ENCODE results near the gene BCAS1. TPM values are rescaled to one million over a fixed set of nuclear protein-coding genes. Genes with fewer than 3 reads are reported as not detected.

The BCAS1 gene
- total and polyA plus RNA-seq, 2 donors (not counting 3 experiments of a cell fraction or from before 2014, with no cell fraction given) = not detected

- no peaks in the 10 kb centered on the region for H3K36me3 ChIP-seq (ENCODE audit: control insufficient read depth in 2 of 2, extremely low read depth in 1 of 2, insufficient read depth in 2 of 2, low read length in 2 of 2)
- H3K27me3 ChIP-seq (ENCODE audit: control insufficient read depth in 2 of 2, insufficient read depth in 2 of 2, low read length in 2 of 2) = no peaks in the 10 kb centered on the region
- no peak overlapping the region for H3K27ac ChIP-seq (ENCODE audit: insufficient read depth, low read depth, low read length)
- ChIA-PET POLR2A (no interaction called here), CTCF (interaction anchor here (0.6 to 1.4 kb wide), 3 partner anchors 18 to 330 kb away, joined by 3 to 4 read pairs (median 3); no protein-coding TSS in a partner anchor)
- no peaks in the 10 kb centered on the region for H3K9me3 ChIP-seq (replicated peaks; ENCODE audit: control insufficient read depth, insufficient read depth, low read length)
- no peaks in the 10 kb centered on the region for H3K79me2 ChIP-seq (ENCODE audit: control insufficient read depth, insufficient read depth, low read length)
- no peak for DNase-seq (ENCODE audit: low read depth, low spot score)
- H3K9ac ChIP-seq (replicated peaks; ENCODE audit: extremely low read depth, insufficient read depth, low read length) = no peak overlapping the region
- no peaks in the 10 kb centered on the region for H4K20me1 ChIP-seq (replicated peaks; ENCODE audit: control insufficient read depth, extremely low read depth, insufficient read depth, low read length)
- H3K4me2 ChIP-seq (ENCODE audit: insufficient read depth, low read length) = no peak overlapping the region
- no TSS peak for BruUV-seq (replicated peaks)
- H2AFZ ChIP-seq (ENCODE audit: low read depth, low read length) = no peak overlapping the region
- no peak overlapping the region for H3K4me3 ChIP-seq (replicated peaks in 1 of 3; ENCODE audit: insufficient read depth in 1 of 3, low read depth in 1 of 3, low read length in 3 of 3)
- dilution Hi-C loops (cut with MboI; ENCODE audit: extremely low pct_ligation_motif_present, low sequenced_read_pairs) (no loop called here), intact Hi-C loops (cut with micrococcal nuclease) (no loop called here)
- no peaks in the 10 kb centered on the region for H3K9me1 ChIP-seq (replicated peaks; ENCODE audit: control insufficient read depth, extremely low read depth, insufficient read depth, low read length)
- TF ChIP-seq MYC (IDR thresholded peaks at IDR 0.05; ENCODE audit: low read depth, low read length) (no peak), JUN (IDR thresholded peaks at IDR 0.05; ENCODE audit: borderline replicate concordance, insufficient read depth, insufficient read length, low read depth) (no peak), POLR2AphosphoS5 (IDR thresholded peaks at IDR 0.05; ENCODE audit: insufficient read depth, low read depth, low read length) (no peak), FOS (IDR thresholded peaks at IDR 0.05; ENCODE audit: borderline replicate concordance, insufficient read depth, low read length) (no peak), CTCF (IDR thresholded peaks at IDR 0.05; ENCODE audit: extremely low read depth in 1 of 2, insufficient read depth in 1 of 2, low read depth in 1 of 2, low read length in 2 of 2) (no peak), GATA2 (IDR thresholded peaks at IDR 0.05; ENCODE audit: insufficient read depth, insufficient read length, low read depth, low read length) (no peak), MAX (IDR thresholded peaks at IDR 0.05; ENCODE audit: insufficient read depth, insufficient read length) (no peak), EZH2 (IDR thresholded peaks at IDR 0.05; ENCODE audit: borderline replicate concordance, low read depth, low read length, severe bottlenecking) (no peak), POLR2A (IDR thresholded peaks at IDR 0.05; ENCODE audit: low read depth, low read length) (no peak)
- no peak for FAIRE-seq
- peaks cover 24% of the 10 kb centered on the region for H3K4me1 ChIP-seq (ENCODE audit: control insufficient read depth, extremely low read depth, insufficient read depth, low read length)
Observed at GRCh38 chr20:53921443-53921973, 148.9 kb downstream of the BCAS1 start.
